ENCODE data around the gene ARG1. TPM values are rescaled to one million over a fixed set of nuclear protein-coding genes. Genes with fewer than 3 reads are reported as not detected.

The ARG1 gene
- total RNA-seq, 2 donors from 2014 or later: 0.21 to 0.74 TPM

DNA sequence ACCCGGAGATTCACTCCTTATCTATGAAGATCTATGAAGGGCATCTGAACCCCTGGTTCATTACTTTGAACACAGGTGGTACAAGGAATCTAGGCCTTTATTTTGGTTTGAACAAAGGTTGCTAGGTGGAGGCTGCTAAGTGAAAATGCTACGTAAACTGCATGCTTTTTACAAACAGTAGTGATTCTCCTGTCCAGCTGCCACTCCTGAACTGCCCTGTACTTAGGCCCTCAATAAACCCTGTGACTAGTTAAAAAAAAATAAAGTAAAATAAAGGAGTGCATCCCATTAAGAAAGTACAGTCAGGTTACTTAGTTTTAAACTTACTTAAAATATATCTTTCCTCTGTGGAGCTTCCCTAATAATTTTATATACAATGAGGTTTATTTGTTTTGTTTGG, 27.7 kb upstream of the ARG1 start:
- Histone ChIP-seq H3K4me3 (no peak overlapping the region), H3K9ac (ENCODE audit: low read depth in 2 of 2, low read length in 2 of 2) (no peak overlapping the region), H3K36me3 (no peaks in the 10 kb centered on the region), H3K4me1 (no peaks in the 10 kb centered on the region), H3K27ac (no peak overlapping the region), H3K9me3 (no peaks in the 10 kb centered on the region), H3K27me3 (no peaks in the 10 kb centered on the region)
- DNase-seq: no peak
- TF ChIP-seq, protein P1, sequence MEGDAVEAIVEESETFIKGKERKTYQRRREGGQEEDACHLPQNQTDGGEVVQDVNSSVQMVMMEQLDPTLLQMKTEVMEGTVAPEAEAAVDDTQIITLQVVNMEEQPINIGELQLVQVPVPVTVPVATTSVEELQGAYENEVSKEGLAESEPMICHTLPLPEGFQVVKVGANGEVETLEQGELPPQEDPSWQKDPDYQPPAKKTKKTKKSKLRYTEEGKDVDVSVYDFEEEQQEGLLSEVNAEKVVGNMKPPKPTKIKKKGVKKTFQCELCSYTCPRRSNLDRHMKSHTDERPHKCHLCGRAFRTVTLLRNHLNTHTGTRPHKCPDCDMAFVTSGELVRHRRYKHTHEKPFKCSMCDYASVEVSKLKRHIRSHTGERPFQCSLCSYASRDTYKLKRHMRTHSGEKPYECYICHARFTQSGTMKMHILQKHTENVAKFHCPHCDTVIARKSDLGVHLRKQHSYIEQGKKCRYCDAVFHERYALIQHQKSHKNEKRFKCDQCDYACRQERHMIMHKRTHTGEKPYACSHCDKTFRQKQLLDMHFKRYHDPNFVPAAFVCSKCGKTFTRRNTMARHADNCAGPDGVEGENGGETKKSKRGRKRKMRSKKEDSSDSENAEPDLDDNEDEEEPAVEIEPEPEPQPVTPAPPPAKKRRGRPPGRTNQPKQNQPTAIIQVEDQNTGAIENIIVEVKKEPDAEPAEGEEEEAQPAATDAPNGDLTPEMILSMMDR (IDR thresholded peaks at IDR 0.05): no peak
- intact Hi-C loops (cut with DNase I): no loop called here

DNA sequence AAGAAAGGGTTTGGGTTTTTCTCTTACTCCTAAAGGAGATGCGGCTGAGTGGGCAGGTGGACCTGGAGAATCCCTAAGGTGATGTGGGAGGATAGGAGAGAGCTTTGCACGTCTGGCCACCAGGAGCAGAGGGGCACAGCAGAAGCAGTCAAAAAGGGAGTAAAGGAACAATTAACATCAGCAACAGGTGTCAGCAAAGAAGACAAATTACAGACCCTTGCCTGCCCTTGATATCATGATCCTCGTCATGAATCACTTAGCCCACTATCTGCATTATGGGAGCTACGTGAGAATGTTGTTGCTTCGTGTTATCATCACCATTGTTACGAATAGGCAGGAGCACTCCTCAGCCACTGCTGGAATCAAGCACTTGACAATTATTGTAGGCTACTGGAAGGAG, 25.5 kb upstream of the ARG1 start:
- Histone ChIP-seq H3K9ac (ENCODE audit: low read depth in 2 of 2, low read length in 2 of 2) (no peak overlapping the region), H3K4me3 (no peak overlapping the region), H3K27me3 (no peaks in the 10 kb centered on the region), H3K36me3 (no peaks in the 10 kb centered on the region), H3K4me1 (no peaks in the 10 kb centered on the region), H3K9me3 (no peaks in the 10 kb centered on the region), H3K27ac (no peak overlapping the region)
- DNase-seq: no peak
- intact Hi-C loops (cut with DNase I): no loop called here
- TF ChIP-seq, protein P1 (IDR thresholded peaks at IDR 0.05): no peak

DNA sequence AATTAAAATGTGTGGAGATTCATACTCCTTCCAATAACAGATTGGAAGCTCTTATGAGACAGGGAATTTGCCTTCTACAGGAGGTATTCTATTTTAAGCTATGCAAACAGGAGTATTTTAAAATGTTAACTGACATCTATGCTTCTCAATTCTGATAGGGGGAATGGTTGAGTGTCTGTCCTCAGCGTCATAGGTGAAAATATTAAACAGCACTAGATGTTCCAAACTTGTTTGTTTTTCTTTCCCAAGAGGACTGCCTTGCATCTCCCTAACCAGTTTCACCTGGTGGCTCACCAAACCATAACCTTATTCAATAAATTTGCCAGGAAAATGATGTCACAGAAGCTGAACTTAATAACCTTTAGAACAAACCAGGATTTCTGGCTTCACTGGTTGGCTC, 24.6 kb upstream of the ARG1 start:
- Histone ChIP-seq H3K27me3 (no peaks in the 10 kb centered on the region), H3K4me3 (no peak overlapping the region), H3K4me1 (no peaks in the 10 kb centered on the region), H3K36me3 (no peaks in the 10 kb centered on the region), H3K9ac (ENCODE audit: low read depth in 2 of 2, low read length in 2 of 2) (no peak overlapping the region), H3K9me3 (no peaks in the 10 kb centered on the region), H3K27ac (no peak overlapping the region)
- TF ChIP-seq, protein P1 (IDR thresholded peaks at IDR 0.05): no peak
- DNase-seq: no peak
- intact Hi-C loops (cut with DNase I): no loop called here

DNA sequence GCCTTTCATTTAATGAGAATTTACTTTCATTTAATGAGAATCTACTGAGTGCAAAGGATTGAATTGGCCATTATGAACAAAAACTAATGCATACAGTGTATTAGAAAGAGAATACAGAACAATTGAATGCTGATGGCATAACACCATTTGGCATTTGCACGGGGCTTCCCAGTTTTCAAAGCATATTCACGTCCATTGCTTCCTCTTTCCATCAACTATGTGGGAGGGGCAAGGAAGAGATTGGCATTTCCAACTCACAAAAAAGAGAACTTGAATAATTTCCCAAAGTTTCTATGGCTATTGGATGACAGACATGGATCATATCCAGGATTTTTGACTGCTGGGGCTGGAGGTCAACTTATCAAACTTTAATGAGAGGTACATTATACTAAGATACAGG, 23.2 kb upstream of the ARG1 start:
- intact Hi-C loops (cut with DNase I): no loop called here
- Histone ChIP-seq H3K4me3 (no peak overlapping the region), H3K4me1 (no peaks in the 10 kb centered on the region), H3K36me3 (no peaks in the 10 kb centered on the region), H3K27ac (no peak overlapping the region), H3K27me3 (no peaks in the 10 kb centered on the region), H3K9ac (ENCODE audit: low read depth in 2 of 2, low read length in 2 of 2) (no peak overlapping the region), H3K9me3 (no peaks in the 10 kb centered on the region)
- TF ChIP-seq, protein P1 (IDR thresholded peaks at IDR 0.05): no peak
- DNase-seq: no peak

DNA sequence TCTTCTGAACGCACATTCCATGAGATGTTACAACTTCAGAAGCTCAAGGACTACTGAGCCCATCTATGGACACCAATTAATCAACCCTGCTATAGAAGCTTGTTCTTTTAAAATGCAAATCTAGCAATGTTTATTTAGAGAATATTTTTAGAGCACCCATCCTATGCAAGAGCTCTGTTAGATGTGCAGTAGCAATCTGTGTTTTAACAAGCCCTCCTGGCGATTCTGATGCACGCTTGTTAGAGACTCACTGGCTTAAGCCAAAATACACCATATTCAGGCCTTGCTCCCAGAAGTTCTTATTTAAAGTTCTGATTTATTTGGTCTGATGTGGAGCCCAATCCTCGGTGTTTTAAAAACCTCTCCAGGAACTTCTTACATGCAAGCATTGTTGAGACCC, 21.1 kb upstream of the ARG1 start:
- Histone ChIP-seq H3K9ac (ENCODE audit: low read depth in 2 of 2, low read length in 2 of 2) (no peak overlapping the region), H3K4me1 (no peaks in the 10 kb centered on the region), H3K36me3 (no peaks in the 10 kb centered on the region), H3K9me3 (no peaks in the 10 kb centered on the region), H3K4me3 (no peak overlapping the region), H3K27ac (no peak overlapping the region), H3K27me3 (no peaks in the 10 kb centered on the region)
- DNase-seq: no peak
- TF ChIP-seq, protein P1 (IDR thresholded peaks at IDR 0.05): no peak
- intact Hi-C loops (cut with DNase I): no loop called here

DNA sequence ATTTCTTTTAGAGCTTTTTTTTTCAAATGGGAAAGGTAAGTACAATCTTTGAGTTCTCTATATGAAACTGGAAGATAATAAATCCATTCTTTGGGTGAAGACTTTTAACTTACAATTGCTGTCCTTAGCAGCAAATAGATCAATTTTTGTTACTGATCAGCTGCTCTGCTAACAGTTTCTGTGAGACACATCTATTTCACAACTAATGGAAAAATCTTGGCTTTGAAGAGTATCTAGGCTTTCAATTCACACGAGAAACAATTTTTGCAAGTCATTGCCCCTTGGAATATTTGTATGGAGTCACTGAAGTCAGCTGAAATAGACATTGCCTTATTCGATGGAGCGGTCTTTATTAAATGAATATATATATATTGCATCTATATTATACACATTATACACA, 20.5 kb upstream of the ARG1 start:
- Histone ChIP-seq H3K27ac (no peak overlapping the region), H3K36me3 (no peaks in the 10 kb centered on the region), H3K27me3 (no peaks in the 10 kb centered on the region), H3K9me3 (no peaks in the 10 kb centered on the region), H3K4me1 (no peaks in the 10 kb centered on the region), H3K4me3 (no peak overlapping the region), H3K9ac (ENCODE audit: low read depth in 2 of 2, low read length in 2 of 2) (no peak overlapping the region)
- TF ChIP-seq, protein P1 (IDR thresholded peaks at IDR 0.05): no peak
- DNase-seq: no peak
- intact Hi-C loops (cut with DNase I): no loop called here

All from colonic mucosa (tissue), 4 donors.